ENCODE measurements around the gene WDR88. TPM values are rescaled to one million over a fixed set of nuclear protein-coding genes. Genes with fewer than 3 reads are reported as not detected.
"Not testable (repeated sequence)": the region's sequence is repeated elsewhere in the genome, so short reads cannot be mapped to it uniquely, and the experiment has no call there.

WDR88 gene, protein sequence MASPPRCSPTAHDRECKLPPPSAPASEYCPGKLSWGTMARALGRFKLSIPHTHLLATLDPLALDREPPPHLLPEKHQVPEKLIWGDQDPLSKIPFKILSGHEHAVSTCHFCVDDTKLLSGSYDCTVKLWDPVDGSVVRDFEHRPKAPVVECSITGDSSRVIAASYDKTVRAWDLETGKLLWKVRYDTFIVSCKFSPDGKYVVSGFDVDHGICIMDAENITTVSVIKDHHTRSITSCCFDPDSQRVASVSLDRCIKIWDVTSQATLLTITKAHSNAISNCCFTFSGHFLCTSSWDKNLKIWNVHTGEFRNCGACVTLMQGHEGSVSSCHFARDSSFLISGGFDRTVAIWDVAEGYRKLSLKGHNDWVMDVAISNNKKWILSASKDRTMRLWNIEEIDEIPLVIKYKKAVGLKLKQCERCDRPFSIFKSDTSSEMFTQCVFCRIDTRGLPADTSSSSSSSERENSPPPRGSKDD
- total RNA-seq = not detected

DNA sequence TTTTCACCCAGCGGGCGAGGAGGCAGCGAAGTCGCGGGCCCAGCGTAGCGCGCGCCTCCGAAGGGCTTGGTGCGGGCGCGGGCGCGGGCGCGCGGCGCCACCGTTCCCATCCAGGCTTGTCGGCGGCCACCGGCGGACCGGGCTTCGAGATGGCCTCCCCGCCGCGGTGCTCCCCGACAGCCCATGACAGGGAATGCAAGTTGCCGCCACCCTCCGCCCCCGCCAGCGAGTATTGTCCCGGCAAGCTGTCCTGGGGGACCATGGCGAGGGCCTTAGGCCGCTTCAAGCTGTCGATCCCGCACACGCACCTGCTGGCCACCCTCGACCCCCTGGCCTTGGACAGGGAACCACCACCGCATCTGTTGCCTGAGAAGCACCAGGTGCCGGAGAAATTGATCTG lies at the start of gene WDR88:
Gene WDR88, plus strand, starts transcription at position 94 of the 400 bp plus-strand sequence. Its CDS starts 56 bp downstream, at position 150.
- peak; percentile 45 for ATAC-seq

DNA sequence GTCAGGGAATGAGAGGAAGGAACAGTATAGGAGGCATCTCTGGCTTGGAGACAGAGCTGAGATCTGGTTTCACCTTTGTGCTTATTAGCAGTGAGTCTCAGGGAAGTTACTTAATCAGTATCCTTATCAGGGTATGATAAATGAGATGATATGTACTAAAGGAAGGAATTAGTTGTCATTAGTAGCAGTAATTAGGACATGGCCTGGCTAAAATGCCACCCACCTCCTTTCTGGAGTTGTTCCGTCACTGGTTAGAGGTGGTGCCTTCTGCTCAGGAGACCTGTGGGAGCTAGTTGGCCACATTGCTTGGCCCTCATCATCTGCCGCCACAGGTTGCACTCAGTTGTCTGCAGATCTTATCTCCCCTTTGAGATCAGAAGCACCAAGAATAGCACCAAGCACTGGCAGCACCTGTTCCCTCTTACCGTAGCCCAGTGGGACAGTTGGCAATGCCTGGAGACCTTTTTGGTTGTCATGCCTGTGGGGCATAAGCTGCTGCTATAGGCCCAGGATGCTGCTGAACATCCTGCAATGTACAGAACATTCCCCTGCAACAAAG lies 46.3 kb upstream of the WDR88 start:
- ATAC-seq = no peak

GRCh38 chr19:33086955-33087354 lies 45.0 kb upstream of the WDR88 start:
- ATAC-seq = no peak

- no peak for ATAC-seq
Measured at GRCh38 chr19:33089010-33089409, 42.9 kb upstream of the WDR88 start.

DNA sequence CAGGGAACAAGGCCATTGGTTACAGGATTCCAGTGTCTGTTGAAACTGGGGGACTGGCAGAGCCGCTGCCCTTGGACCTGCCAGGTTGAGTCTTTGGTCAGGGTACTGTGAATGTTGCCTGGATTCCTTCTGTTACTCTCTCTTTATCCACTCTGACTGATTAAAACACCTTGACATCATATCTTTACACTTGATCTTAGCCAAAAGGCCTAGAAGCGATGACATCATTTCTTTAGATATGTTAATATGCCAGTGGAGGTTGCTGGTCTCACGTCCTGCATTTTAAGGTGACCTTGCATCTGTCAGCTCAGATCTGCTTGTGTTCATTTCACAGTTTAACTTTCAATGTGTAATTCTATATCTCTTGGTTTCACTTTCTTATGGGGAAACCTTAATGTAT lies 41.7 kb upstream of the WDR88 start:
- no peak for ATAC-seq

- no peak for ATAC-seq
Measured at GRCh38 chr19:33093420-33094210, 38.3 kb upstream of the WDR88 start.

GRCh38 chr19:33094436-33095067 lies 37.4 kb upstream of the WDR88 start:
- no peak for ATAC-seq

DNA sequence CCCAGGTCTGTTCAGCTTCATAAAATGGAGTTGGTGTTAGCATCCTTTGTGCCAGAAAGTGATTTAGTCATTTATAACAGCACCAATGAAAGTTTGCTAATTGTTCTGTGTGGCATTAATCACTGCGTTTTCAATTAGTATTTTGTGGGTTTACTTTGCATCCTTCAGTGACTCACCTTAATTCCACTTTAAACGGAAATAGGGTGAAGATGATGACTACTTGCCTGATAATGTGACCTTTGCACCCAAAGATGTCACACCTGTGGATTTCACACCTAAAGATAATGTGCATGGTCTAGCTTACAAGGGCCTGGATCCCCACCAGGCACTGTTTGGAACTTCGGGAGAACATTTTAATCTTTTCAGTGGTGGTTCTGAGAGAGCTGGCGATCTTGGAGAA lies 35.9 kb upstream of the WDR88 start:
- ATAC-seq = peak; percentile 51

GRCh38 chr19:33098055-33098534 lies 33.8 kb upstream of the WDR88 start:
- peak; percentile 10 for ATAC-seq

DNA sequence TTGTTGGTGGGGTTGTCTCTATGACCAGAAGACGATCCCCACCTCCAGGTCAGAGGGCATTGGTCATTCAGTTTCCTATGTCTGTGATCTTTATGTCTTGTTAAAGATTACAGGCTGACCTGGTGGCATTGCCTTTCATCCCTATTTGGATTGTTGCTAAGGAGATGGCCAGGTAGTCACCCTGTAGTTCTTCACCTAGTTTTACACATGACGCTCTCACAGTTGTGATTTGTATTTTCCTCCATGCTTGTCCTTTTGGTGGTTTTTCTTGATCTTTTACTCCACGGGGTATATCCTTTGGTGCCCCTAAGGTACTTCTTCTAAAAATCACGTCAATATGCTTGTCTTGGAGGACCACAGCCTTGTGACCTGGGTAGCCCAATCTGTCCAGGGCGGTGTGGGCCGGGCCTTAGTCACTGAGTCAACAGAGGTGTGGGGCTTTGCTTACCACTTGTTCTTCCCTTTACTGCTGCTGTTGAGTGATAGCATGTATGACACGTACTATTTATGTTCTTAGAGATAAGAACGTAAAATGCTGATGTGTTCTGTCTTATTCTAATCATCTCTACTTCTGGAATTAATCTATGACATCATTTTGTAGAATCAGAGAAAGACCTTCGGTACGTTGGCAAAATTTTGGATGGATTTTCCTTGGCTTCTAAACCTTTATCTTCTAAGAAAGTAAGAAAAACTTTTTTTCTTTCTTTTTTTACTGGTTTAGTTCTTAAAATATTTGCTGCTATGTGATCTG lies 30.8 kb upstream of the WDR88 start:
- no peak for ATAC-seq

DNA sequence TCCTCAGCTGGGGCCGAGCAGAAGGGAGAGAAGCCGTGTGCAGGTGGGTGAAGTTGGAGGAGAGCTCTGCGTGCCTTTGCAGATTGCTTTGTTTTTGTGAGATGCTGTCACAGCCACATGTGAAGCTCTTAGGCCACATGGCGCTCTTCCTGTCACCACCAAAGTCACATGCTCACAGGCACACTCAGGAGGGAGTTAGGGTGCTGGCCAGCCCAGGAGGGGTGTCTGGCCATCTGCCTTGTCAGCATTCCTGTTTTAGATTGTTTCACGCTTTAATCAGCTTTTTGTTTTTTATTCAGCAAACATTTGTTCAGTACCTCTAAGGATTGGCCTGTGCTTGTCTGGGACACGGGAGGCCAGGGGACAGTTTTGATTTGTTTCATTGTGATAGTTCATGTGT lies 29.0 kb upstream of the WDR88 start:
- ATAC-seq = no peak

DNA sequence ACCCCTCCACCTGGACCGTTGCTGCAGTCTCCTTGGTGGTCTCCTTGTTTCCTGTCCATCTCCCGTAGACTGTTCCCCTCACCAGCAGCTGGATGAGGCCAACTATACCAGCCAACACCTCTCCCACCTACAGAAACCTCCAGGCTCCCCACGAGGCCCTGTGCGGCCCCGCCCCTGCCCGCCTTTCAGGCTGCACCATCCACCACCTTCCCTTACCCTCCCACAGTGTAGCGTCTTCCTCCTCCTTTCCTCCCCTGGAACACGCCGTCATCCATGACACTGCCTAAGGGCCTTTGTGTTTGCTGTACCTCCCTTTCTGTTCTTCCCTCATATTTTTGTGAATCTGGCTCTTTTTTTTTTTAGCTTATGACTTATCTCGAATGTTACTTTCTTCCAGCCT lies 23.8 kb upstream of the WDR88 start:
- no peak for ATAC-seq

GRCh38 chr19:33110137-33110910 lies 21.6 kb upstream of the WDR88 start:
- no peak for ATAC-seq

DNA sequence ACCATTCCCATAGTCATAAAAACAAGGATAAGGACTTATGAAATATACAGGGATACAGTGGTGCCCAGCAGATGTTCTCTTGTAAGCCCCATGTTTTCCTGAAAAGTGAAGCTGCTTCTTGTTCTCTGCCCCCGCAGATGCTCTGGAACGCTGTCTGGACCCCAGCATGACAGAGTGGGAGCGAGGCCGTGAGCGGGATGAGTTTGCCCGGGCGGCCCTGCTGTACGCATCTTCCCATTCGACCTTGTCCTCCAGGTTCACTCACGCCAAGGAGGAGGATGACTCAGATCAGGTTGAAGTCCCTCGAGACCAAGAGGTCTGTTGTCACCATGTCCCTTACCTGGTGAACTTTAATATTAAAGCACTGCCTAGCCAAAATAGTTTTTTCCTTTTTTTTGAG lies 20.3 kb upstream of the WDR88 start:
- no peak for ATAC-seq

GRCh38 chr19:33114312-33114711 lies 17.6 kb upstream of the WDR88 start:
- ATAC-seq = no peak

- no peak for ATAC-seq
Measured at GRCh38 chr19:33117501-33117900, 14.4 kb upstream of the WDR88 start.

- no peak for ATAC-seq
Measured at GRCh38 chr19:33118643-33119042, 13.3 kb upstream of the WDR88 start.

- no peak for ATAC-seq
Measured at GRCh38 chr19:33124207-33125098, 7.5 kb upstream of the WDR88 start.

DNA sequence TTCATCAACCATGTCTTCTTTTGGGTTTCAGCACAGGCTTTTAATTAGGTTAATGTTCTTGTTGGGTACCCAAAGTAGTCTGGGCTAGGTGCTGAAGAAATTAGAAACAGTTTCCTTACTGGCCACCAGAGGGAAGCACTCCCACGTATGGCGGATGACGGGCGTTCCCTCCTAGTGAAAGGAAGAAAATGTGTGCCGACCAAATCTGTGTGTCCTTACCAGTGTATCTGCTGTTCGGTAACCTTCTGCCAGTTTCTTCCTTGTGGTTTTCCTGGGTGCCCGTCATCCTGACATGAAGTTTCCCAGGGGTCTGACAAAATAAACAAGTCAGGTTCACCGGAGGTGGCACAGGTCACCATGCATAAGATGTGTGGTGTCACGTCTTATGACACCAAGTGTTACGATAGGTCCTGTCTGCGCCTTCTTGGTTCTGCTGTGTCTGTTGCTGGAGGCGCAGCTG lies 6.0 kb upstream of the WDR88 start:
- ATAC-seq = peak; percentile 82

DNA sequence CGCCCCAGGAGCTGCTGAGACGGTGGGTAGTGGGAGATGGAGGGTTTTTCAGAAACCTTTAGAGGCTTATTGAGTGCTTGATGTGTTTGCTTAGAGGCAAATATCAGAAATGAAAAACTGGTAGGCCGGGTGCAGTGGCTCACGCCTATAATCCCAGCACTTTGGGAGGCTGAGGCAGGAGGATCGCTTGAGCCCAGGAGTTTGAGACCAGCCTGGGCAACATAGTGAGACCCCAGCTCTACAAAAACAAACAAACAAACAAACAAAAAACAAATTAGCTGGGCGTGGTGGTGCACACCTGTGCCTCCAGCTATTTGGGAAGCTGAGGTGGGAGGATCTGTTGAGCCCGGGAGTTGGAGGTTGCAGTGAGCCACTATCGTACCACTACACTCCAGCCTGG lies 5.2 kb upstream of the WDR88 start:
- not testable (repeated sequence) for ATAC-seq
